ENCODE measurements around the gene NSG2. TPM values are rescaled to one million over a fixed set of nuclear protein-coding genes. Genes with fewer than 3 reads are reported as not detected.
"Not testable (repeated sequence)": the region's sequence is repeated elsewhere in the genome, so short reads cannot be mapped to it uniquely, and the experiment has no call there.

The NSG2 gene
- total RNA-seq, 1 donor from 2014 or later, result under 0.01 TPM

DNA sequence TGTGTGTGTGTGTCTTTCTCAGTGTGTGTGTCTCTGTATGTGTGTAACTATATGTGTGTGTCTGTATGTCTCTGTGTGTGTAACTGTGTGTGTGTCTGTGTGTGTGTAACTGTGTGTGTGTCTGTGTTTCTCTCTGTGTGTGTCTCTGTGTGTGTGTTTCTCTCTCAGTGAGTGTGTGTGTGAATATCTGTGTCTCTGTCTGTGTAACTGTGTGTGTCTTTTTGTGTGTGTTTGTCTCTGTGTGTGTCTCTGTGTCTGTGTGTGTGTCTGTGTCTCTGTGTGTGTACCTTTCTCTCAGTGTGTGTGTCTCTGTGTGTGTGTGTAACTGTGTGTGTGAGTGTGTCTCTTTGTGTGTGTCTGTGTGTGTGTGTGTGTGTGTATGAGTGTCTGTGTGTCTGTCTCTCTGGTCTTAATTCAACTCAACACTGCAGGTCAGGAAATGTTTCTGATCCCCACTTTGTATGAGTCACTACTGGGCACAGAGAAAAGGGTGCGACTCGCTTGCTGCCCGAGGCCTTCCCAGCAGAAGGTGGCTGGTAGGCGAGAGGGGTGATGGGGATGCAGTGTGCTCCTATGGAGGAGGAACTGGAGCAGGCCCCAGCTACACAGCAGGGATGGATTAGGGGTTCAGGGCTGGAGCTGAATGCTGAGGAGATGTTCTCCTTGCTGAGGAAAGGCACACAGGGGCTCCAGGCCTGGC is 52.1 kb downstream of the NSG2 start:
- Histone ChIP-seq H3K4me3 (ENCODE audit: low read length in 3 of 3) (no peak overlapping the region), H3K9me3 (ENCODE audit: control insufficient read depth in 3 of 3, low read length in 3 of 3) (no peaks in the 10 kb centered on the region), H3K4me1 (ENCODE audit: control insufficient read depth in 3 of 3, insufficient read depth in 3 of 3, low read length in 3 of 3) (no peaks in the 10 kb centered on the region), H3K27ac (ENCODE audit: low read depth, low read length) (no peak overlapping the region), H3K36me3 (ENCODE audit: control insufficient read depth in 3 of 3, insufficient read depth in 3 of 3, low read length in 3 of 3) (no peaks in the 10 kb centered on the region), H3K27me3 (ENCODE audit: control insufficient read depth in 3 of 3, insufficient read depth in 3 of 3, low read length in 3 of 3) (no peaks in the 10 kb centered on the region), H3K9ac (ENCODE audit: low read depth in 1 of 3, low read length in 3 of 3) (no peak overlapping the region)

DNA sequence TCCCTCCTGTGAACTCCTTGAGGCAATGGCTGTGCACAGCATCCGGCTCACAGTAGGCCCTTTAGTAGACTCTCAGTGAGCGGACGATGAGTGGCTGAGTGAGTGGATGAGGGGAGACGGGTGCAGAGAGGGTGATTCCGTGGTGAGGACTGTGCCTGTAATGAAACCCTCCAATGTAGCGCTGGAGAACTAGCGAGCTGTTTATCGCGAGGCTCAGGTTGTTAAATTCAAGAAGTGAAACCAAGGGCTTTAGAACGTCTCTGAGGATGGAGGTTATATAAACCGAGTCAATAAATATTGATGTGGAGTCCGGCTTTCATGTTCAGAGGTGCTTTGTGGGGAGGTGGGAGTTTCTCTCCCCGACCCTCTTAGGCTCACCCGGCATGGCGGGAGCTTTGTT is 53.2 kb downstream of the NSG2 start:
- H3K27me3 ChIP-seq (ENCODE audit: control insufficient read depth in 3 of 3, insufficient read depth in 3 of 3, low read length in 3 of 3), result no peaks in the 10 kb centered on the region
- no peak overlapping the region for H3K9ac ChIP-seq (ENCODE audit: low read depth in 1 of 3, low read length in 3 of 3)
- no peak overlapping the region for H3K27ac ChIP-seq (ENCODE audit: low read depth, low read length)
- H3K4me3 ChIP-seq (ENCODE audit: low read length in 3 of 3), result no peak overlapping the region
- no peaks in the 10 kb centered on the region for H3K36me3 ChIP-seq (ENCODE audit: control insufficient read depth in 3 of 3, insufficient read depth in 3 of 3, low read length in 3 of 3)
- H3K9me3 ChIP-seq (ENCODE audit: control insufficient read depth in 3 of 3, low read length in 3 of 3), result no peaks in the 10 kb centered on the region
- H3K4me1 ChIP-seq (ENCODE audit: control insufficient read depth in 3 of 3, insufficient read depth in 3 of 3, low read length in 3 of 3), result no peaks in the 10 kb centered on the region

DNA sequence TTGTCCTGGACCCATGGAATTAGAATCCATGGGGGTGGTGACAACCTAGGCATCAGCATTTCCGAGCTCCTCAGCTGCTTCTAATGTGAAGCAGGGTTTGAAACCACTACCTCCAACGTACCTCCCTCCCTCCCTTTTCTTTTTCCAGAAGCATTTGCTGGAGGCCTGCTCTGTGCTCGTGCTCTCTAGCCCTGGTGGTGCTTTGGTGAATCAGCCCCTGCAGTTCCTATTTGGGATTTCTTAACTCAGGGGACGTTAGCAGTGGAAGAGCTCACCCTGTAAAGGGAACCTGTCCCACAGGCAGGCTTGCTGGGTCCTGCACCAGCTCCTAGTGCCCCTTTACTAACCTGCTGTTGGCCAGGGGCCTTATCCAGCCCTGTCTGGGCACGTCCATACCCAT is 55.0 kb downstream of the NSG2 start:
- Histone ChIP-seq H3K4me3 (ENCODE audit: low read length in 3 of 3) (no peak overlapping the region), H3K27ac (ENCODE audit: low read depth, low read length) (no peak overlapping the region), H3K27me3 (ENCODE audit: control insufficient read depth in 3 of 3, insufficient read depth in 3 of 3, low read length in 3 of 3) (no peaks in the 10 kb centered on the region), H3K36me3 (ENCODE audit: control insufficient read depth in 3 of 3, insufficient read depth in 3 of 3, low read length in 3 of 3) (no peaks in the 10 kb centered on the region), H3K9me3 (ENCODE audit: control insufficient read depth in 3 of 3, low read length in 3 of 3) (no peaks in the 10 kb centered on the region), H3K9ac (ENCODE audit: low read depth in 1 of 3, low read length in 3 of 3) (no peak overlapping the region), H3K4me1 (ENCODE audit: control insufficient read depth in 3 of 3, insufficient read depth in 3 of 3, low read length in 3 of 3) (no peaks in the 10 kb centered on the region)

DNA sequence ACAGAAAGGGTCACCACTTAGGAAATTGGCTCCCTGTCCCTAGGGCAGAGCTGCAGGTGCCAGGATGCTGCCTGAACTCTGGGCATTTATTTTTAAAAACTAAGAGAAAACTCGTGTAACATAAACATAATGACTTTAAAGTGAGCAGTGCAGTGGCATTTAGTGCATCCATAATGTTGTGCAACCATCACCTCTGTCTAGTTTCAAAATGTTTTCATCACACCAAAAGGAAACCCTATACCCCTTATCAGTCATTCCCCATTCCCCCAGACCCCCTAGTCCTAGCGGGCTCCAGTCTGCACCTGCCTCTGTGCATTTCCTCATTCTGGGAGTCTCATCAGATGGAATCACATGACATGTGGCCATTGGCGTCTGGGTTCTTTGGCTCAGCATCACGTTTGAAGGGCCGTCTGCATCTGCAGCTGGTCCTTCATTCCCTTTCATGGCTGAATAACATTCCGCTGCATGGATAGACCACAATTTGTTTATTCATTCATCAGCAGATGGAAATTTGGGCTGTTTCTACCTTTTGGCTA is 55.8 kb downstream of the NSG2 start:
- H3K9me3 ChIP-seq (ENCODE audit: control insufficient read depth in 3 of 3, low read length in 3 of 3), result no peaks in the 10 kb centered on the region
- H3K4me1 ChIP-seq (ENCODE audit: control insufficient read depth in 3 of 3, insufficient read depth in 3 of 3, low read length in 3 of 3), result no peaks in the 10 kb centered on the region
- H3K36me3 ChIP-seq (ENCODE audit: control insufficient read depth in 3 of 3, insufficient read depth in 3 of 3, low read length in 3 of 3), result no peaks in the 10 kb centered on the region
- H3K4me3 ChIP-seq (ENCODE audit: low read length in 3 of 3), result no peak overlapping the region
- H3K27ac ChIP-seq (ENCODE audit: low read depth, low read length), result no peak overlapping the region
- no peak overlapping the region for H3K9ac ChIP-seq (ENCODE audit: low read depth in 1 of 3, low read length in 3 of 3)
- H3K27me3 ChIP-seq (ENCODE audit: control insufficient read depth in 3 of 3, insufficient read depth in 3 of 3, low read length in 3 of 3), result no peaks in the 10 kb centered on the region

DNA sequence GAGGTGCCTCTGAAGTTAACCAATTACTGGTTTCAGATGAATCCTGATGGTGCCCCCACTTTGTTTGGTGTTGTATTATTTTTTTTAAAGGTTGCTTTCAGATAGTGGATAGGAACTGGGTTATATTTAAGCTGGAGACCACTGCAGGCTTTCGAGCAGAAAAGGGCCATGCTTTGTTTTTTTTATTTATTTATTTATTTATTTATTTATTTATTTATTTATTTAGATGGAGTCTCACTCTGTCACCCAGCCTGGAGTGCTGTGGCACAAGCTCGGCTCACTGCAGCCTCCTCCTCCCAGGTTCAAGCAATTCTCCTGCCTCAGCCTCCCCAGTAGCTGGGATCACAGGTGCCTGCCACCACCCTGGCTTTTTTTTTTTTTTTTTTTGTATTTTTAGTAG is 57.1 kb downstream of the NSG2 start:
- H3K27ac ChIP-seq (ENCODE audit: low read depth, low read length); H3K4me3 ChIP-seq (ENCODE audit: low read length in 3 of 3): not testable (repeated sequence)

DNA sequence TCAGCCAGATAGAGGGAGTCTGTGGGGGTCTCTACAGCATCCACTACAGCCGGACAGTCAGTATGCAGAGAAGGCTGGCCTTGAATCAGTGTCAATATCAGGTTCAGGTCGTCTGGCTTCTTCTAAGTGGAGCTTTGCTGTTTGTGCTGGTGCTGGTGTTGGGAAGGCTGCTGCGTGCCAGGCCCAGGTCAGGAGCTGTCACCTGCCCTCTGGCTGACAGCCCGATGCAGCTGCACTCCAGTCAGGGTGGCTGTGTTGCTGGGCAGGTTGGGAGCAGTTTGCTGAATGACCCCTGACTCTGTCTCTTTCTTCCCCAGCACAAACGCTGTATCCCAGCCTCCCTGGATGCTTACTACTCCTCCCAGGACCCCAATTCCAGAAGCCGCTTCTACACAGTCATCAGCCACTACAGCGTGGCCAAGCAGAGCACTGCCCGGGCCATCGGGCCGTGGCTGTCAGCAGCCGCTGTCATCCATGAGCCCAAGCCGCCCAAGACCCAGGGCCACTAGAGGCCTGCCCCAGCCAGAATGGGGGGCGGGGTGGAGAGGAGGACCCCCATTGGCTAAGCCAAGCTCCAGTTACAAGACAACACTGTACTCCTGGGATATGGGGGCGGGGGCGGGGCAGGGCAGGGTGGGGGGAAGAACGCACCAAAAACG is 61.6 kb downstream of the NSG2 start:
- no peak overlapping the region for H3K27ac ChIP-seq (ENCODE audit: low read depth, low read length)
- H3K9me3 ChIP-seq (ENCODE audit: control insufficient read depth in 3 of 3, low read length in 3 of 3), result no peaks in the 10 kb centered on the region
- no peak overlapping the region for H3K9ac ChIP-seq (ENCODE audit: low read depth in 1 of 3, low read length in 3 of 3)

More for the DNA sequence above, 57.1 kb downstream of the NSG2 start:
- H3K9me3 ChIP-seq (ENCODE audit: control insufficient read depth in 3 of 3, low read length in 3 of 3); H3K4me1 ChIP-seq (ENCODE audit: control insufficient read depth in 3 of 3, insufficient read depth in 3 of 3, low read length in 3 of 3); H3K27me3 ChIP-seq (ENCODE audit: control insufficient read depth in 3 of 3, insufficient read depth in 3 of 3, low read length in 3 of 3); H3K36me3 ChIP-seq (ENCODE audit: control insufficient read depth in 3 of 3, insufficient read depth in 3 of 3, low read length in 3 of 3); H3K9ac ChIP-seq (ENCODE audit: low read depth in 1 of 3, low read length in 3 of 3): not testable (repeated sequence)

DNA sequence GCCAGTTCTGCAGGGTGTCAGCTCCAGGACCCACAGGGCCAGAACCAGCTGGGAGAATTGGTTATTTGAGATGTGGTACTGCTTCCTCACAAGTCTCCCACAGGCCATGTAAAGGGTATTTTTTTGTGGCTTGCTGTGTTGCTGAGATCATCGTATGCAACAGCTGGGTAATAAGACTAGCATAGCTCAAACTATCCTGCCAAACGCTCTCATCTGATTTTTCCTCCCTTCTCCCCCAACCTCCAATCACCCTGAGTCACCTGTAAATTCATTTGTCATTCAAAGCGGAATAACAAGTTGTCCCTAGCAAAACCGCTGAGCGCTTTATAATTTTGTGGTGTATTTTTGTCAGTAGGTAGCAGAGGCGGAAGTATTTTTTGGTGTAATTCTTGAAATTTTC is 63.2 kb downstream of the NSG2 start:
- no peaks in the 10 kb centered on the region for H3K4me1 ChIP-seq (ENCODE audit: control insufficient read depth in 3 of 3, insufficient read depth in 3 of 3, low read length in 3 of 3)
- no peaks in the 10 kb centered on the region for H3K36me3 ChIP-seq (ENCODE audit: control insufficient read depth in 3 of 3, insufficient read depth in 3 of 3, low read length in 3 of 3)
- H3K9me3 ChIP-seq (ENCODE audit: control insufficient read depth in 3 of 3, low read length in 3 of 3), result no peaks in the 10 kb centered on the region
- no peak overlapping the region for H3K9ac ChIP-seq (ENCODE audit: low read depth in 1 of 3, low read length in 3 of 3)
- peaks cover 0 to 6% (median 6%) of the 10 kb centered on the region in 3 donors for H3K27me3 ChIP-seq (ENCODE audit: control insufficient read depth in 3 of 3, insufficient read depth in 3 of 3, low read length in 3 of 3)
- H3K27ac ChIP-seq (ENCODE audit: low read depth, low read length), result no peak overlapping the region
- H3K4me3 ChIP-seq (ENCODE audit: low read length in 3 of 3), result no peak overlapping the region

More for the DNA sequence above, 61.6 kb downstream of the NSG2 start:
- no peaks in the 10 kb centered on the region for H3K36me3 ChIP-seq (ENCODE audit: control insufficient read depth in 3 of 3, insufficient read depth in 3 of 3, low read length in 3 of 3)
- peaks cover 0 to 6% (median 6%) of the 10 kb centered on the region in 3 donors for H3K27me3 ChIP-seq (ENCODE audit: control insufficient read depth in 3 of 3, insufficient read depth in 3 of 3, low read length in 3 of 3)
- H3K4me3 ChIP-seq (ENCODE audit: low read length in 3 of 3), result no peak overlapping the region
- H3K4me1 ChIP-seq (ENCODE audit: control insufficient read depth in 3 of 3, insufficient read depth in 3 of 3, low read length in 3 of 3), result no peaks in the 10 kb centered on the region

DNA sequence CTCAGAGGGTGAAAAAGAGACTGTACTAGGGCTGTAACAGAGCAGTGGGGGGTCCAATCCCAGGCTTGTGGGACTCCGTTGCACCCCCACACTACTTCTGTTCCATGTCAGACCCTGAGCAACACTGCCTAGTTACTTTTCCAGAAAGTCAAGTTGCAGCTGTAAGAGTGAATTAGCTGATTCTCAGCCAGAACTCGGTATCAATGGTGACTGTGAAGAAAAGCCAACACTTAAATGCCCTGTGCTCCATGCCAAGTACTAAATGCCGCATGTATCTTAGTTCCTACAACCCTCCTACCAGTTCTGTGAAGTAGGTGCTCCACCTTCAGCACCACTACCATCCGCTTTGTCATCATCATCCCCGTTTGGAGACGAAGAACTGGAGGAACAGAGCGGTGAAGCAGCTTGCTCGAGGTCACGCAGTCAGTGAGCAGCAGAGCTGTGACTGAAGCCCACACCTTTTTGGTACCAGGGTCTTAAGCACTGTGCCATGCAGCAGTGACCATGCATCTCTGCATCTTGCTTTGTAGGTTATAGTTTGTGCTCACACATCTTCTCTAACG is 64.3 kb downstream of the NSG2 start:
- H3K4me3 ChIP-seq (ENCODE audit: low read length in 3 of 3), result no peak overlapping the region
- no peaks in the 10 kb centered on the region for H3K36me3 ChIP-seq (ENCODE audit: control insufficient read depth in 3 of 3, insufficient read depth in 3 of 3, low read length in 3 of 3)
- H3K4me1 ChIP-seq (ENCODE audit: control insufficient read depth in 3 of 3, insufficient read depth in 3 of 3, low read length in 3 of 3), result no peaks in the 10 kb centered on the region
- H3K27me3 ChIP-seq (ENCODE audit: control insufficient read depth in 3 of 3, insufficient read depth in 3 of 3, low read length in 3 of 3), result peaks cover 0 to 6% (median 6%) of the 10 kb centered on the region in 3 donors
- no peak overlapping the region for H3K9ac ChIP-seq (ENCODE audit: low read depth in 1 of 3, low read length in 3 of 3)
- H3K9me3 ChIP-seq (ENCODE audit: control insufficient read depth in 3 of 3, low read length in 3 of 3), result no peaks in the 10 kb centered on the region
- H3K27ac ChIP-seq (ENCODE audit: low read depth, low read length), result no peak overlapping the region

DNA sequence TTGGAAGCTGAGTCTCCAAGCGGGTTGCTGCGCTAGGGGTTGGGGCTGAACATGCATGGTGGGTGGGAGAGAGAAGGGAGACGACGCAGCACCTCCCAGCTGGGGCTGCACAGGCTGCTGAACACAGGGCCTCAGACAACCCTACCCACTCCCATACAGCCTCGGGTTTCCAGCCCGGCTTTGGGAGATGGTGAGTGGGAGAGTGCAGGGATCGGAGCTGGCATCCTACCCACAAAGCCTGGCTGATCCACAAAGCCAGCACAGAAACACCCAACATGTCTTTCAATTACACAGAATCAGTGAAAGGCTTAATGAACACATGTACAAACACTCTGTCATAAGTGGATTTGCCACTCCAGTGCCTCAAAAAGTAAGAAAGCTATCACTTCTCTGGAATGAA is 64.8 kb downstream of the NSG2 start:
- H3K9ac ChIP-seq (ENCODE audit: low read depth in 1 of 3, low read length in 3 of 3), result no peak overlapping the region
- no peaks in the 10 kb centered on the region for H3K36me3 ChIP-seq (ENCODE audit: control insufficient read depth in 3 of 3, insufficient read depth in 3 of 3, low read length in 3 of 3)
- H3K4me1 ChIP-seq (ENCODE audit: control insufficient read depth in 3 of 3, insufficient read depth in 3 of 3, low read length in 3 of 3), result no peaks in the 10 kb centered on the region
- H3K27me3 ChIP-seq (ENCODE audit: control insufficient read depth in 3 of 3, insufficient read depth in 3 of 3, low read length in 3 of 3), result peaks cover 0 to 6% (median 6%) of the 10 kb centered on the region in 3 donors
- no peak overlapping the region for H3K4me3 ChIP-seq (ENCODE audit: low read length in 3 of 3)
- no peak overlapping the region for H3K27ac ChIP-seq (ENCODE audit: low read depth, low read length)
- no peaks in the 10 kb centered on the region for H3K9me3 ChIP-seq (ENCODE audit: control insufficient read depth in 3 of 3, low read length in 3 of 3)

All from skeletal muscle tissue (tissue), 4 donors.